ENCODE data around the gene NCEH1. TPM values are rescaled to one million over a fixed set of nuclear protein-coding genes. Genes with fewer than 3 reads are reported as not detected.
"Not testable (repeated sequence)": the region's sequence is repeated elsewhere in the genome, so short reads cannot be mapped to it uniquely, and the experiment has no call there.

NCEH1 gene
- total RNA-seq (2014; rRNA removed; shearing (Covaris generic)), result 45.0 and 50.2 TPM in 2 replicates
- 20.9 and 29.6 TPM in 2 replicates for polyA plus RNA-seq (2014; cell fraction: nucleus; rRNA removed)

- DNase-seq (ENCODE audit: extremely low read depth, low read depth), result peak; percentile 94
Observed at GRCh38 chr3:172710664-172711453, at the start of gene NCEH1. TSS of gene NCEH1 (minus strand) at chr3:172711067. CDS start at chr3:172710984, 83 bp downstream.

- DNase-seq (ENCODE audit: extremely low read depth, low read depth), result not testable (repeated sequence)
Observed at GRCh38 chr3:172760416-172760815, 49.5 kb upstream of the NCEH1 start.

GRCh38 chr3:172753125-172753524 lies 42.3 kb upstream of the NCEH1 start:
- no peak for DNase-seq (ENCODE audit: extremely low read depth, low read depth)

GRCh38 chr3:172752651-172753050 lies 41.8 kb upstream of the NCEH1 start:
- DNase-seq (ENCODE audit: extremely low read depth, low read depth), result no peak

GRCh38 chr3:172751175-172751704 lies 40.4 kb upstream of the NCEH1 start:
- DNase-seq (ENCODE audit: extremely low read depth, low read depth), result no peak

GRCh38 chr3:172750368-172751174 lies 39.7 kb upstream of the NCEH1 start, which contains the start of gene ECT2:
TSS of gene ECT2 (plus strand) at chr3:172750726. CDS start at chr3:172754531, 3,805 bp downstream.
- peak; percentile 99 for DNase-seq (ENCODE audit: extremely low read depth, low read depth)

- DNase-seq (ENCODE audit: extremely low read depth, low read depth), result no peak
Observed at GRCh38 chr3:172750069-172750367, 39.2 kb upstream of the NCEH1 start.

GRCh38 chr3:172749230-172749965 lies 38.5 kb upstream of the NCEH1 start:
- peak; percentile 90 for DNase-seq (ENCODE audit: extremely low read depth, low read depth)

GRCh38 chr3:172746475-172746874 lies 35.6 kb upstream of the NCEH1 start:
- peak; percentile 21 for DNase-seq (ENCODE audit: extremely low read depth, low read depth)

GRCh38 chr3:172739462-172739861 lies 28.6 kb upstream of the NCEH1 start:
- no peak for DNase-seq (ENCODE audit: extremely low read depth, low read depth)

- DNase-seq (ENCODE audit: extremely low read depth, low read depth), result no peak
Observed at GRCh38 chr3:172735014-172735413, 24.1 kb upstream of the NCEH1 start.

GRCh38 chr3:172726380-172726779 lies 15.5 kb upstream of the NCEH1 start:
- DNase-seq (ENCODE audit: extremely low read depth, low read depth), result no peak

- not testable (repeated sequence) for DNase-seq (ENCODE audit: extremely low read depth, low read depth)
Observed at GRCh38 chr3:172722536-172723040, 11.7 kb upstream of the NCEH1 start.

GRCh38 chr3:172717493-172718088 lies 6.7 kb upstream of the NCEH1 start:
- DNase-seq (ENCODE audit: extremely low read depth, low read depth), result no peak

- no peak for DNase-seq (ENCODE audit: extremely low read depth, low read depth)
Observed at GRCh38 chr3:172716476-172716875, 5.6 kb upstream of the NCEH1 start.

GRCh38 chr3:172713316-172713715 lies 2.4 kb upstream of the NCEH1 start:
- DNase-seq (ENCODE audit: extremely low read depth, low read depth), result no peak

- no peak for DNase-seq (ENCODE audit: extremely low read depth, low read depth)
Observed at GRCh38 chr3:172711454-172711795, 558 bp upstream of the NCEH1 start.

- DNase-seq (ENCODE audit: extremely low read depth, low read depth), result no peak
Observed at GRCh38 chr3:172709774-172710663, 848 bp downstream of the NCEH1 start.

All from NCI-H460 (cell line).